ENCODE data around the gene RBM33.

Gene RBM33

GRCh38 chr7:155807065-155807671 is 162.7 kb downstream of the RBM33 start:
- H3K9ac ChIP-seq (ENCODE audit: low read depth, low read length), result peak overlapping the region; percentile 57; the same call in 1 of the 2 replicates
- peaks cover 5% of the 10 kb centered on the region; the same call in 1 of the 2 replicates for H3K4me1 ChIP-seq (ENCODE audit: insufficient read depth, low read length)
- no peaks in the 10 kb centered on the region for H3K36me3 ChIP-seq (ENCODE audit: insufficient read depth, low read length)
- no peaks in the 10 kb centered on the region for H3K9me3 ChIP-seq (ENCODE audit: control insufficient read depth, insufficient read depth, low read length)

GRCh38 chr7:155807789-155808548 is 163.5 kb downstream of the RBM33 start:
- no peaks in the 10 kb centered on the region for H3K9me3 ChIP-seq (ENCODE audit: control insufficient read depth, insufficient read depth, low read length)
- peak overlapping the region; percentile 57; the same call in 1 of the 2 replicates for H3K9ac ChIP-seq (ENCODE audit: low read depth, low read length)
- H3K4me1 ChIP-seq (ENCODE audit: insufficient read depth, low read length), result peaks cover 5% of the 10 kb centered on the region; the same call in 1 of the 2 replicates
- H3K36me3 ChIP-seq (ENCODE audit: insufficient read depth, low read length), result no peaks in the 10 kb centered on the region

DNA sequence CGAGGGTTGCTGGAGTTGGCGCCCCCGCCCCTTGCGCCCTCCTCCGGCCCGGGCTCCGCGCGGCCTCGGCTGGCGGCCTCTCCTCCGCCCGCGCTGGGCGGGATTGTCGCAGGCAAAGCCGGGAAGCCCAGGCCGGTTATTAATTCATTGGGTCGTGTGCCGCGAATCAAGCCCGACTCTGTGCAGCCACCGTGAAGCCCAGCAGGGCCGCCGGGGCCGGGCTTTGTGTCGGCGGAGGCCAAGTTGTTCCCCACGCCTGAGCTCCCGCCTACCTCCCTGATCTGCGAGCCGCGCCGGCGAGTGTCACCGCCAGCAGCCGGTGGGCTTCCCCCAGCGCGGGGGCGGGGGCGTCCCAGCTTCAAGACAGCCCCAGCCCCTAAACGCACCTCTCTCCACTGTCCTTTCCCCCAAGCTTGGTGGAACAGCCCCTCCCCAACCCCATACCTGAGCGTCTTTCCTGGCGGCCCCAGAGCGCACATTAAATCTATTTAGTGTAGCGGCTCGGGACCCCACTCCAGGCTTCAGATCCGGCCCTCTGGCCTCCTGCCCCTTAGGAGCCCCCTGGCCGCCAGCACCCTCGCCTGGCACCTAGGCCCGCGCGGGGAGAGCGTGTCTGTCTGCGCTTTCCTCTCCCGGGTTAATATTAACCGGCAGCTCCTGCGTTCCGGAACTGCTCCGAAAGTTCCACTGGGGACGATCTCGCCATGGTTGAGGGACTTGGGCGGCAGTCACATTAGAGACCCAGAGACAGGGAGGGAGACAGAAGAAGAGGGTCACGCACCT is 164.3 kb downstream of the RBM33 start:
- Histone ChIP-seq H3K9me3 (ENCODE audit: control insufficient read depth, insufficient read depth, low read length) (no peaks in the 10 kb centered on the region), H3K9ac (ENCODE audit: low read depth, low read length) (peak overlapping the region; percentile 57; the same call in 1 of the 2 replicates), H3K4me1 (ENCODE audit: insufficient read depth, low read length) (peaks cover 5% of the 10 kb centered on the region; the same call in 1 of the 2 replicates), H3K36me3 (ENCODE audit: insufficient read depth, low read length) (no peaks in the 10 kb centered on the region)

DNA sequence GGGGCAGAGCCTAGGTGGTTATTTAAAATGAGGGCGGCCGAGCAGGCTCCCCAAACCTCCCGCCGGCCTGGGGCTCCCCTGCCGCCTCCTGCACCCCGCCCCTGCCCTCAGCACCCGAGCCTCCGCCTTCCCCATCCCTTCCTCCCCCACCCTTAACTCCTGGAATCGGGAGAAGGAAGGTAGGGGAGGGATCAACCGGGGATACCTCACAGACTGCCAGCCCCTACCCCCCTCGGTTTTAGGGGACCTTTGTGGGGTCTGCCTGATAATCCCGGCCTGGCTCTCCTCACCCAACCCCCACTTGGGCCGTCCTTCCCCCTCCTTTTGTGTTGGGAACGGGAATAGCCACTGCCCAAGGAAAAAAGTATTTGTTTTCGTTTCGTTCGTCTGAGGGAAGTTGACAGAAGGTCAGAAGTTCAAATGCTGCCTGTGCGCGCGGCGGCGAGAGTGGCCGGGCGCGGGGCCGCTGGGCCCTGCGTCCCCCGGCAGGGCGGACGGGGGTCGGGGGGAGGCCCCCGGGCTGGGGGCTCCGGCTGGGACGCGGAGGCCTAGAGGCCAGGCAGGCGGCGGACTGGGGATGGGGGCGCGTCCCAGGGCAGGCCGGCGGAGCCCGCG is 165.0 kb downstream of the RBM33 start:
- Histone ChIP-seq H3K36me3 (ENCODE audit: insufficient read depth, low read length) (no peaks in the 10 kb centered on the region), H3K4me1 (ENCODE audit: insufficient read depth, low read length) (peaks cover 5% of the 10 kb centered on the region; the same call in 1 of the 2 replicates), H3K9ac (ENCODE audit: low read depth, low read length) (peak overlapping the region; percentile 57; the same call in 1 of the 2 replicates), H3K9me3 (ENCODE audit: control insufficient read depth, insufficient read depth, low read length) (no peaks in the 10 kb centered on the region)

- H3K4me1 ChIP-seq (ENCODE audit: insufficient read depth, low read length), result peaks cover 5% of the 10 kb centered on the region; the same call in 1 of the 2 replicates
- no peaks in the 10 kb centered on the region for H3K9me3 ChIP-seq (ENCODE audit: control insufficient read depth, insufficient read depth, low read length)
- no peaks in the 10 kb centered on the region for H3K36me3 ChIP-seq (ENCODE audit: insufficient read depth, low read length)
- peak overlapping the region; percentile 57; the same call in 1 of the 2 replicates for H3K9ac ChIP-seq (ENCODE audit: low read depth, low read length)
Measured at GRCh38 chr7:155809947-155810769, 165.7 kb downstream of the RBM33 start.

GRCh38 chr7:155810770-155811559 is 166.5 kb downstream of the RBM33 start:
- no peak overlapping the region; the same call in 1 of the 2 replicates for H3K9ac ChIP-seq (ENCODE audit: low read depth, low read length)
- no peaks in the 10 kb centered on the region for H3K36me3 ChIP-seq (ENCODE audit: insufficient read depth, low read length)
- H3K4me1 ChIP-seq (ENCODE audit: insufficient read depth, low read length), result peaks cover 5% of the 10 kb centered on the region; the same call in 1 of the 2 replicates
- H3K9me3 ChIP-seq (ENCODE audit: control insufficient read depth, insufficient read depth, low read length), result no peaks in the 10 kb centered on the region

DNA sequence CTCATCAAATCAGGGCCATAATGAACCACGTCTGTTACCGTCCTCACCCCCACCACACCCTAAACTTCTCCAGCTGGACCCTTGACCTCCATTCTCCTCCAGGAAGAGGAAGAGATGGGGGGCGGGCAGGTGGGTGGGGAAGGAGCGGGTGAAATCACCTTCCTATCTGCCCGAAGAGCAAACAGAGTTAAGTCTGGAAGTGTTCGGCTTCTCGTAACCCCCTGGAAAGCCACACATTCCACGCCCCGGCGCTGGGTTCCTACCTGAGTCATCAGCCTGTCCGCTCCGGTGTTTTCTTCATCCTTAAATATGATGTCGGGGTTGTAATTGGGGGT is 167.1 kb downstream of the RBM33 start:
- Histone ChIP-seq H3K4me1 (ENCODE audit: insufficient read depth, low read length) (peaks cover 5% of the 10 kb centered on the region; the same call in 1 of the 2 replicates), H3K9me3 (ENCODE audit: control insufficient read depth, insufficient read depth, low read length) (no peaks in the 10 kb centered on the region), H3K9ac (ENCODE audit: low read depth, low read length) (peak overlapping the region; percentile 12; the same call in 1 of the 2 replicates), H3K36me3 (ENCODE audit: insufficient read depth, low read length) (no peaks in the 10 kb centered on the region)

GRCh38 chr7:155811895-155812761 is 167.7 kb downstream of the RBM33 start, which contains the start of gene SHH:
TSS of gene SHH (minus strand) at chr7:155812463. CDS start at chr7:155812122, 341 bp downstream.
- Histone ChIP-seq H3K9me3 (ENCODE audit: control insufficient read depth, insufficient read depth, low read length) (no peaks in the 10 kb centered on the region), H3K9ac (ENCODE audit: low read depth, low read length) (peak within 1 kb of the TSS; percentile 12; the same call in 1 of the 2 replicates), H3K4me1 (ENCODE audit: insufficient read depth, low read length) (peaks cover 5% of the 10 kb centered on the region; the same call in 1 of the 2 replicates), H3K36me3 (ENCODE audit: insufficient read depth, low read length) (no peaks in the 10 kb centered on the region)

GRCh38 chr7:155813125-155813524 is 168.7 kb downstream of the RBM33 start:
- Histone ChIP-seq H3K9ac (ENCODE audit: low read depth, low read length) (no peak overlapping the region), H3K4me1 (ENCODE audit: insufficient read depth, low read length) (peaks cover 2% of the 10 kb centered on the region; the same call in 1 of the 2 replicates), H3K9me3 (ENCODE audit: control insufficient read depth, insufficient read depth, low read length) (no peaks in the 10 kb centered on the region), H3K36me3 (ENCODE audit: insufficient read depth, low read length) (no peaks in the 10 kb centered on the region)

DNA sequence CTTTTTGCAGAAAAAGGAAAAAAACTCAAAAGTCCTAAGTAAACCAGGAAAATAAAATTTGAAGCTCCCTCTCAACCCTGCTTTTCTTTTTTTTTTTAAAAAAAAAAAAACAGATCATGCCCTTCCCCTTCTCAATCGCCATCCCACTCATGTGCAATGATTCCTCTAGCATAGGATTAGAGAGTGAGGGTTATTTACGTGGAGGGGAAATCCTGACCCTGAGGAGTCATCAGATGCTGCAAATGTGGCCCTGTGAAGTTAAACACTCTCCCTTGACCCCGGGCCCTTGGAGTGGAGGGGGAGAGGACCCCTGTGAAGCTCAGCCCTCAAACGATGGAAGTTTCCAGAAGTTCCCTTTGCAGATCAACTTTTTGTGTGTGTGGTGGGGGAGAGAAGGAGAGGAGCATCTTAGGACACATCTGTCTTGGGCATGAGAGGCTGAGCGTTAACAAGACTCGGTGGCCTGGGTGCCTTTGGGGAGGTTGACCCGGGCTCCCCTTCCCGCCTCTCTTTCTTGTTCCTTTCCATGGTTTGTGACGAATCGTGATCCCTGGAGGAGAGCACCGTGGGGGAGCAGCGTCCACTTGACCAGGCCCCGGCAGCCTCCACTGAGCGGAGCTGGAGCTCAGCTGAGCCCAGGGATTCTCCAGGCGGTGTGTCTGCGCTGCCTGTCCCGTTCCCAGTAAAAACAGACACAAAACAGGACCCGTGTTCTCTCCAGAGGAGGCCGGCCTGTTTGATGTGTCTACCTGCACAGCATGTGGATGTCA is 169.3 kb downstream of the RBM33 start:
- Histone ChIP-seq H3K36me3 (ENCODE audit: insufficient read depth, low read length) (no peaks in the 10 kb centered on the region), H3K9me3 (ENCODE audit: control insufficient read depth, insufficient read depth, low read length) (no peaks in the 10 kb centered on the region), H3K4me1 (ENCODE audit: insufficient read depth, low read length) (peaks cover 2% of the 10 kb centered on the region; the same call in 1 of the 2 replicates), H3K9ac (ENCODE audit: low read depth, low read length) (no peak overlapping the region)

Measured in ES-I3 (cell line).